Left colon (tissue), 2 donors: Measurements from ENCODE around the gene C16orf87. TPM values are rescaled to one million over a fixed set of nuclear protein-coding genes. Genes with fewer than 3 reads are reported as not detected.
"Not testable (repeated sequence)": the region's sequence is repeated elsewhere in the genome, so short reads cannot be mapped to it uniquely, and the experiment has no call there.

Source experiments
- ATAC-seq: fragments of 200-7000 bp; cut with Tn5 transposase; one replicate; pipeline ENCODE4 v1.9.1; 2020; ENCODE audit warnings: mild to moderate bottlenecking, moderate library complexity
- DNase-seq, 2 donors: peaks; one replicate each; pipeline ENCODE4 v3.0.0-alpha.2; 2020
- intact Hi-C, 2 donors: fragments of 100-400 bp; cut with DNase I in 1 of 2; cut with micrococcal nuclease in 1 of 2; formaldehyde crosslinking; loops; one replicate each; pipeline versions ENCODE4 v1.11.2 to v1.14.0; 2022; cut with DNase I, micrococcal nuclease
- total RNA-seq, 2 donors: library from RNA; stranded (reverse); fragmentation: NEBNext Ultra II Directional; extraction: Animal tissue kit (Norgen Biotek cat#: 25700); gene quantifications; one replicate each; pipeline ENCODE4 v1.2.1, GENCODE V29; 2021
- donor health status: DM: no; HTN: no; CAD: no.
- donor health status: DM: yes; HTN: yes; CAD: no.

The C16orf87 gene
- total RNA-seq, 2 donors from 2014 or later: 6.1 to 7.6 TPM

- ATAC-seq (peak; percentile 17), DNase-seq (no peak)
- intact Hi-C loops: no loop called here
These were observed 18.0 kb downstream of the C16orf87 start for GRCh38 chr16:46812781-46813540.

DNA sequence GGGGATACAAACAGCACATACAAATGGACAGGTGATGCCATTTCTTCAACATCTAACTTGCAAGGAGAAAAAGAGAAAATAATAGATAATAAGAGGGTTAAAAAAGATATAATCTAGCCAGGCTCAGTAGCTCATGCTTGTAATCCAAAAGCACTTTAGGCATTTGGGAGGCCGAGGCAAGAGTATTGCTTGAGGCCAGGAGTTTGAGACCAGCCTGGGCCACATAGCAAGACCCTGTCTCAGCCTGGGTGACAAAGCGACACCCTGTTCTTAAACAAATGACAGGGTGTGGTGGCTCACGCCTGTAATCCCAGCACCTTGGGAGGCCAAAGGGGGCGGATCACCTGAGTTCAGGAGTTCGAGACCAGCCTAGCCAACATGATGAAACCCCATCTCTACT lies 19.3 kb downstream of the C16orf87 start:
- ATAC-seq (no peak), DNase-seq (no peak)
- intact Hi-C loops: no loop called here

GRCh38 chr16:46808997-46809396 lies 22.0 kb downstream of the C16orf87 start:
- intact Hi-C loops: loop anchor here in 1 of 2 donors (10.0 kb wide), 1 partner anchor 64 kb away; the partner anchor contains the start of gene MYLK3
- ATAC-seq (no peak), DNase-seq (no peak)

- no peak for ATAC-seq
- intact Hi-C loops: loop anchor here in 1 of 2 donors (10.0 kb wide), 1 partner anchor 63 kb away; the partner anchor contains the start of gene MYLK3
- DNase-seq: no peak
These were observed 23.6 kb downstream of the C16orf87 start for GRCh38 chr16:46807336-46807735.

- intact Hi-C loops: loop anchor here in 1 of 2 donors (10.0 kb wide), 1 partner anchor 59 kb away; the partner anchor contains the start of gene MYLK3
- DNase-seq (no peak), ATAC-seq (no peak)
These were observed 27.6 kb downstream of the C16orf87 start for GRCh38 chr16:46803373-46803772.

DNA sequence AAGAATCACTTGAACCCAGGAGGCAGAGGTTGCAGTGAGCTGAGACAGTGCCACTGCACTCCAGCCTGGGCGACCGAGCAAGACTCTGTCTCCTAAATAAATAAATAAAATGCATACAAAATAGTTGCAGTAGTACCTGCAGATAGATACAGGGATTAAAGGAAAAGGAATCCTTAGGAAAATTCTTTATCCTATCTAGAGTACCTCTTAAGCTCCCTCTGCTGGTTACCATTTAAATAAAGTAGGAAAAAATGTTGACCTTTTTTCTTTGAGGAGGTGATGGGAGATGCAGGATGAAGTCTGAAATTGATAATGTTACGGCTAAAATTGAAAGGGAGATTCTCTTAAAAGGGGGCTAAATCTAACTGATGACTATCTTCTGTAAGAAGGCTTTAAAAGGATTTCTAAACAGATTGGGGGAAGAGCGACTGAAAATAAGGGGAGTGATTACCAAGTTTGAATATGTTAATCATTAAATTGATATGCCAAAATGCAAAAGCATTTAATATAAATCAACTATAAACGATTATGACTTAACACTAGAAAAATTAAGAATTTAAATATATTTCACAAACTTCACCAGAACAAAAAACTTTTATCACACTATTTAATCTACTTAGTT lies 29.4 kb downstream of the C16orf87 start:
- intact Hi-C loops: loop anchor here in 1 of 2 donors (10.0 kb wide), 1 partner anchor 57 kb away; the partner anchor contains the start of gene MYLK3
- no peak for DNase-seq
- ATAC-seq: peak; percentile 55

DNA sequence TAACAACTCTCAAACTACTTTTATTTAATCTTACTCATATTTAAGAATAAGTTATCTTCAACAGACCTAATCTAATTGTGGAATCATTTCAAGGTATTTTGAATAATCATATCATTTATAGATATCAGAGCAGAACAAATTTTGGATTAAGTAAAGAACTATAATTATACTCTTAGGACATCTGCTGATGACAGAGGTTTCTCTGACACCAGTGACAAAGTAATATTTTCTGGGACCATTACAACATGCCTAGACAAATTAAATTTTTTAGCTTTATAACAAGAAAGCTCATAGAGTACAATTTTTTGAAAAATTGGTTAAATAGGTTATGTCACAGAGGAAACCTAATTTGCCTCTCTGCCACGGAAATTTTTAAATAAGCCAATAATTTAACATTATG lies 30.5 kb downstream of the C16orf87 start:
- intact Hi-C loops: loop anchor here in 1 of 2 donors (10.0 kb wide), 1 partner anchor 56 kb away; the partner anchor contains the start of gene MYLK3
- DNase-seq (no peak), ATAC-seq (no peak)

DNA sequence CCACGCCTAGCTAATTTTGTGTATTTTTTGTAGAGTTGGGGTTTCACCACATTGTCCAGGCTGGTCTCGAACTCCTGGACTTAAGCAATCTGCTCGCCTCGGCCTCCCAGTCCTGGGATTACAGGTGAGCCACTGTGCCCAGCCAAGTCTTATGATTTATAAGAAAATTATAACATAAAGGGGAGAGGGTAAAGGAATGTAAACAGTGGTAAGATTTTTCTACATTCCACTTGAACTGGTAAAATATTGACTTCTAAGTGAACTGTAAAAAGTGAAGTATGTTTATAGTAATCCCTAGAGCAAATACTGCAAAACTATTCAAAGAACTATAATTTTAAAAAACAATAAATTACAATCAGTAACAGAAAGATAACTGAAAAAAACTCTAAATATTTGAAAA lies 33.5 kb downstream of the C16orf87 start:
- intact Hi-C loops: no loop called here
- DNase-seq (no peak), ATAC-seq (no peak)

GRCh38 chr16:46796764-46797269 lies 34.2 kb downstream of the C16orf87 start:
- intact Hi-C loops: no loop called here
- ATAC-seq: no peak
- DNase-seq: no peak

DNA sequence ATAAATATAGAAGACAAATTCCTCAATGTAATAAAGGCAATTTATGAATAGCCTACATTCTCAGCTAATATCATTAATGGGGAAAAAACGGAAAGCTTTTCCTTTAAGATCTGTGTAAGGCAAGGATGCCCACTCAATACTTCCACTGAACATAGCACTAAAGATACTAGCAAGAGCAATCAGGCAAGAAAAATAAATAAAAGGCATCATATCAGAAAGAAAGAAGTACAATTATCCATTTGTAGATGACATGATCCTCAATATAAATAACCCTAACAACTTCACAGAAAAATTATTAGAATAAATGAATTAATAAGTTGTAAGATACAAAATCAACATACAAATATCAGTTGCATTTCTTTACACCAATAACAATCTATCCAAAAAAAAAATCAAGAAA lies 37.1 kb downstream of the C16orf87 start:
- ATAC-seq: no peak
- DNase-seq: no peak
- intact Hi-C loops: no loop called here

DNA sequence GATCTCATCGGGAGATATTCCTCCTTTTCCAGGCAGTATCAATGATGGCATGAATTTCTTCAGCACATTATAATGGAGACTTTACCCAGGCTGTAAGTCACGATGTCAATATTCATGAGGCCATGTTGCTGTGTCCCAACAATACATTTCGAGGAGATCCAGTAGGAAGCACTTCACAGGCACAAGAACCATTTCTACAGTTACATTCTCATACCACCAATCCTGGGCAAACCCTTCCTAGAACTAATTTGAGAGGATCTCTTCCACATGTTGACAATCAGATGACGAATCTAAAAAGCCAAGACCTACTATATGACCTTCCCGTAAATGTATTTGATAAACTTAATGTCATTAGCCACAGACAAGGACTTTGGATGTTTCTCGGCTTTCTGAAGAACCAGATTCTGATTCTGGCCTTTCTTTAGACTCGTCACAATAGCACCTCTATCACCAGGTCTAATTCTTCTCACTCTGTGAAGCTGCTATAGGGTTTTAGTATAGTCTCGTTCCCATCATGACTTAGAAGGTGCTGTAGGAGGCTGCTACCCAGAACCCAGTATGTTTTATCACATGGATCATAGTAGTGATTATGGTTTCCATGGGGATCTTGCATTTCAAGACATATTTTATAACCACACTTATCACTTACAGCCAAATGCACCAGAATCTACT lies 40.2 kb downstream of the C16orf87 start:
- DNase-seq (no peak), ATAC-seq (no peak)
- intact Hi-C loops: no loop called here

DNA sequence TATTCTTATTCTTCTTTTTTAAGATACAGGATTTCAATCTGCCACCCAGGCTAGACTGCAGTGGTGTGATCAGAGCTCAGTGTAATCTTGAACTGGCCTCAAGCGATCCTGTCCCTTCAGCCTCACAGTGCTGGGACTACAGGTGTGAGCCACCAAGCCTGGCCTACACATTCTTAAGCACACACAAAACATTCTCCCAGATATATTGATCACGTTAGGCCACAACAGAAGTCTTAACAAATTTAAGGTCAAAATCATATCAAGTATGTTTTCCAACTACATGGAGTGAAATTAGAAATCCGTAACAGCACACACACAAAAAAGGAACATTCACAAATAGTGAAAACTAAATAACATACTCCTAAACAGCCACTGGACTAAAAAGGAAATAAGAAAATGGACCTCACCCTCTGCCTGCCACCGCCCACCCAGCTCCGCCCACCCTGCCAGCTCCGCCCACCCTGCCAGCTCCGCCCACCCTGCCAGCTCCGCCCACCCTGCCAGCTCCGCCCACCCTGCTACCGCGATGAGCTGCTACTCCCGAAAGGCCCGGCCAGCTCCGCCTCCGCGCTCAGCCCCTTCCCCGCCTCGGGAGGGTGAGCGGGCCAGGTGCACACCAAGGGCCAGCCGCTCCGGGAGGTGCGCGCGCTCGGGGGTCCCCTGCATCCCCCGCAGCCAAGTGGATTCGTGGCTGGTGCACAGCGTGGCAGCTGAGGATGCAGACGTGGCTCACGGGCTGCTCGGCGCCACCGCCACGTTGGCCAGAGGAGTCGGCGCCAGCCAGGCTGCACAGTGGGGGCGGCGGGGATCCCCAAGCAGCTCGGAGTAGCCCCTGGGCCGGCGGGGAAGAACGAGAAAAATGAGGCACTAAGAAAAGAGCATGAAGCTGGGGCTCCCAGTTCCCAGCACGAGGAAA lies 41.2 kb downstream of the C16orf87 start:
- ATAC-seq (peak; percentile 98), DNase-seq (peak; percentile 85 to 87)
- intact Hi-C loops: loop anchor here in 1 of 2 donors (10.0 kb wide), 1 partner anchor 95 kb away; no protein-coding TSS in a partner anchor

- intact Hi-C loops: loop anchor here in 1 of 2 donors (10.0 kb wide), 1 partner anchor 94 kb away; no protein-coding TSS in a partner anchor
- ATAC-seq: no peak
These were observed 42.0 kb downstream of the C16orf87 start for GRCh38 chr16:46788891-46789474.

DNA sequence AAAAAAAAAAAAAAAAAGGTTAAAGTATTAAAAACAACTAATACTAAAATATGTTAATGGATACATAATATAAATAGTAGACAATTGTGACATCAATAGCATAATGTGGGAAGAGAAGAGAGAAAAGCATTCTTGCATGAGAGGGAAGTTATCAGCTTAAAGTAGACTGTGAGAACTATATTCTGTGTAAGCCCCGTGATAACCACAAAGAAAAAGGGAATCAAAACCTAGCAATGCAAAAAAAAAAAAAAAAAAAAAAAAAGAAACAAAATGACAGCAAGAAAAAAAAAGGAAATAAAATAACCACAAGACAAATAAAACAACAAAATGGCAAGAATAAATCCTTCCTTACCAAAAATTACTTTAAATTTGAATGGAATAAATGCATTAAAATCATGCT lies 43.1 kb downstream of the C16orf87 start:
- no peak for DNase-seq
- intact Hi-C loops: loop anchor here in 1 of 2 donors (10.0 kb wide), 1 partner anchor 93 kb away; no protein-coding TSS in a partner anchor
- no peak for ATAC-seq

More at GRCh38 chr16:46788891-46789474, 42.0 kb downstream of the C16orf87 start:
- no peak for DNase-seq

DNA sequence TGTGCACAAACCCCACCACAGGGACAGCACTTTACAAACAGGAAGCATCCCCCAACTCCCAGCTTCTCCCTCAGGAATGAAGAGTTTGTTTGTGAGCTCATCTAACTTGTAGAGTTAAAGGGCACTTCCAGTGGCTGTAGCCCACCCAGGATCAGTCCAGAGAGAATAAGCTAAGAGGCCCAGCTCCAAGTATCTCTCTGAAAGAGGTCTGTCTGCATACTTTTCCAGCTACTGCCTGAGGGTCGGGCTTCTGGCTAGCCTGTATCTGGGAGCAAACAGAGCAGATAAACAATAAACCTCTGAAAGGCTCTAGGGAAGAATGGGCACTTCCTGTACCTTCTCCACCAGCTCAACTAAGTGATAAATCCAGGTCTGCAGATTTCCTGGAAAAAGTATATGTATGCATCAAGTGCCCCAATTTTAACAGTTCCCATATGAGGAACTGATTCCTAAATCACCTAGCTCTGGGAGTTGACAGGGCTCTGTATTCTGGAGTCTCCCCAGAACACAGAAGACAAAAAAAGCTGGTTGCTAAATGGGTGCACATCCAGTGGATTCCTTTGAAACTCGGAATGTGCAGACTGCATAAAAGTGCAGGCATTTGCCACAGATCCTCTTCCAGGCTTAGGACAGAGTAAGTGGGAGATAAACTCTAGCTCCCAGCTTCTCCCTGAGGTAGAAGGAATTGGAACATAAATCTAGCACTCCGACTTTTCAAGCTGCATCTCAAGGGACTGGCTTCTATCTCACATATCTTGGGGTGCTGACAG lies 45.7 kb downstream of the C16orf87 start:
- intact Hi-C loops: loop anchor here in 1 of 2 donors (10.0 kb wide), 1 partner anchor 90 kb away; no protein-coding TSS in a partner anchor
- ATAC-seq (no peak), DNase-seq (no peak)

GRCh38 chr16:46784569-46784968 lies 46.4 kb downstream of the C16orf87 start:
- intact Hi-C loops: loop anchor here in 1 of 2 donors (10.0 kb wide), 1 partner anchor 90 kb away; no protein-coding TSS in a partner anchor
- not testable (repeated sequence) for DNase-seq, ATAC-seq

GRCh38 chr16:46783800-46784199 lies 47.2 kb downstream of the C16orf87 start:
- no peak for ATAC-seq
- intact Hi-C loops: loop anchor here in 1 of 2 donors (10.0 kb wide), 1 partner anchor 89 kb away; no protein-coding TSS in a partner anchor
- no peak for DNase-seq
